GM19035 (cell line): ENCODE data around the gene PSMD11.
A peak's percentile ranks its signal among the peaks of the same experiment; 100 is the strongest.
"Not testable (repeated sequence)": the region's sequence is repeated elsewhere in the genome, so short reads cannot be mapped to it uniquely, and the experiment has no call there.

Experiments used
- ATAC-seq: cut with Tn5 transposase; IDR thresholded peaks from one replicate; pipeline ENCODE4 v1.9.1; 2021; ENCODE audit not compliant: unreplicated experiment

PSMD11 gene

GRCh38 chr17:32510466-32510865 lies 66.2 kb downstream of the PSMD11 start:
- ATAC-seq = no peak

- ATAC-seq = no peak
These were observed 68.0 kb downstream of the PSMD11 start for GRCh38 chr17:32512328-32512727.

- no peak for ATAC-seq
These were observed 69.3 kb downstream of the PSMD11 start for GRCh38 chr17:32513579-32513978.

- ATAC-seq = no peak
These were observed 70.3 kb downstream of the PSMD11 start for GRCh38 chr17:32514606-32515005.

DNA sequence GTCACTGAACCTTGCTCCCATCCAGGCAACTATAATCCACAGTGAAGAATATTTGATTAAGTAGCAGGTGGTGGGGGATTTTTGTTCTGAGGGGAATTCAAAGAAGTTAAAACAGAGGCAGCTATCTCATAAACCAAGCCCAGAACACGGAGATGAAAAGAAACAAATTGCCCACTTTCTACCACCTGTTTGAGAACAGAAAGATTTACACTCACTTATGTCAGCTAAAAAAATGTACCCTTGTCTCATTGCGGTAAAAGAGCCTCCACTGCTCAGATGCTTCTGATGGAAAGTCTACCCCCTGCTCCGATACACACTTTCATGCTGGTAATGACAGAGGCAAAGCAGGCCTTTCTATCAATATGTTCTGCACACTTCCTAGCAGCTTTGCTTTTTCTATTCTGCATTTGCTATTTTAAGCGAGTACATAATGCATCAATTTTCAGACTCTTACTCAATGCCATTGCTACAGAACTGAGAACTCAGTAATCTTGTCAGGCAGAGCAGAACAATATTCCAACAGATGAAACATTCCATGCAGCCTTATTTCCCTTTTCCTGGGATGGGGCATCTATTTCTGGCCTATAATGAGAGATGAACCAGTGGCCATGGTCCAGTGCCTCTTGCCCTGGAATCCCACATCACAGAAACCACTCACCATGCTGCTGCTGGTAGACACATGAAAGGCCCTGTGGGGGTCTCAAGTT lies 71.5 kb downstream of the PSMD11 start:
- ATAC-seq = no peak

DNA sequence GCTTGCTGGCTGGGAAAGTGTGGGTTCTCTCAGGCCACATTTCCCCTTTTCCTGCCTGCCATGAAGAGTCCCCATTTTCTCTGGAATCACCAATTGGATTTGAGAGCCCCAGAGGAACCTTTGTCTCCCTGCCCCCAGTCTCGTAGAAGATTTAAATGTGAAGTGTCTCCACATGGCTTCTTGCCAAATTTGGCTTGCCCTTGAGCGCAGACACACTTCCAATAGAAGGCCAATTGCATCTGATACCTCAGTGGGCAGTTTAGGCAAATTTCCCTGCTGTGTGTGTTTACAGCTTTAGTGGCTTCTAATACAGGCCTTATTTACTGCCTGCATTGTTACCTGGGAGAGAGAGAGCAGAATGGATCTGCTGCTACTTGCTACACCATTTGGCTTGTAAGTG lies 72.1 kb downstream of the PSMD11 start:
- ATAC-seq = no peak

DNA sequence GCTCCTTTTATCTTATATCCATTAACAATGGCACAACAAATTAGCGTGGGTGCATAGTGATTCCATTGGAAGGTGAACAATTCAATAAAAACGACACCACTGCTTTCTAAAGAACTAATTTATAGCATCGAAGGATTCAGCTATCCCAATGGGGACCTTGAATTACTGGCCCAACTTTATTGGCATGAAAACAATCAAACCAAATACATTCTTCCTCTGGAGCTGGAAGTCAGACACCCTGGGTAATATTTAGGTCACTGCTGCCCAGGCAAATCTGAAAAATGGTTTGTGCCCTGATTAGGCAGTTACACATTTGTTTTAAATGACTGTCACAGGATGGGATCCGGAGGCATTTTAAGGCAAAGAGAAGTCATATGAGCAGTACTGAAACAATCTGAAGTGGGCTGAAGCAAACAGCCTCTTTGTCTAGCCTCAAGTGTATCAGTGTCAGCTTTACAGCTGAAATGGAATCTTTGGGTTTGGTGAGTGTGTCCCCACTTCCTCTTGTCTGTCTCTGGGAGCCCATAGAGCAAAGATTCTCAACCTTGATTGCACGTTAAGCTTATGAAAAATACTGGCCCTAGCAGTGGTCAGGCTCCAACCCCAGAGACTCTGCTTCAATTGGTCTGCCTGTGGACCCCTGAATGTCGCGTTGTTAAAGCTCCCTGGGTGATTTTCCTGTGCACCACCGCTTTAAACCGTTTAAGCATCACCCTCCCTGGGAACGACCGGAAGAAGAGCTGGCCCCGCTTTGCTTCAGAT lies 72.8 kb downstream of the PSMD11 start:
- ATAC-seq = no peak

- ATAC-seq = no peak
These were observed 73.7 kb downstream of the PSMD11 start for GRCh38 chr17:32517982-32518381.

- no peak for ATAC-seq
These were observed 74.4 kb downstream of the PSMD11 start for GRCh38 chr17:32518646-32519227.

DNA sequence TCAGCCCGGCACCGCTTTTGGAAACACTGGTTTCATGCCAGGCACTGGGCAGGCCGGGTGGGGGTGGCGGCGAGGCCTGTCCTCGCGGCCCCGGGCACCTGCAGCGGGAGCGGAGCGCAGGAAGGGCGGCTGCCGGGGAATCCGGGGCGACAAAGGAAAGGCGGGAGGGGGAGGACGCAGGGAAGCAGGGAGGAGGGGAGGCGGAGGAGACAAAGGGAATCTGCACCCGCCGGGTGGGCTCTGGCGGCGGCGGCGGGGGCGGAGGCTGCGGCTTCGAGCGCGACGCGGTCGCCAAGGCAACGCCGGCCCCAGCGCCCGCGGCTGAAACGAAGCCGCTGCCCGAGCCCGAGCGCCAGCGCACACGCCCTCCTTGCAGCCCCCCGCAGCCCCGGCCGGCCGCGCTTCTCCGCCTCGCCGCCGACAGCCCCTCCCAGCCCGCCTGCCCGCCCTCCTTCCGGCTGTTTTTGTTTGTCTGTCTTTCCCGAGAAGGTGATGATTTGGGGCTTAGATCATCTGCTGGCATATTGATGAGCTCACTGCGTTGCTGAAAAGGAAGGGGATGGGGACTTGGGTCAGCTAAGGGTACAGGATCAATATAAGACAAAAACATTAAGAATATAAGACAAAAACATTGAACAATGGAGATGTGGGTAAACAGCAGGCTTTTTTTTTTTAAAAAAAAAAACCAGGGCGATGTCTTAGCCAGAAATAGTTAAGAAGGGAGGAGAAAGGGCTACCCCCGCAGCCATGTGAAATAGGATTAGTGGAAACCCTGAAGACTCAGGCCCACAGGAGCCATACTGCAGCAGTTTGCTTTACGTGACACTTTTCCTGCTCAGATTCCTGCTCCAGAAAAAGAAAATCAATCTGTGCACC lies 75.2 kb downstream of the PSMD11 start:
- no peak for ATAC-seq

DNA sequence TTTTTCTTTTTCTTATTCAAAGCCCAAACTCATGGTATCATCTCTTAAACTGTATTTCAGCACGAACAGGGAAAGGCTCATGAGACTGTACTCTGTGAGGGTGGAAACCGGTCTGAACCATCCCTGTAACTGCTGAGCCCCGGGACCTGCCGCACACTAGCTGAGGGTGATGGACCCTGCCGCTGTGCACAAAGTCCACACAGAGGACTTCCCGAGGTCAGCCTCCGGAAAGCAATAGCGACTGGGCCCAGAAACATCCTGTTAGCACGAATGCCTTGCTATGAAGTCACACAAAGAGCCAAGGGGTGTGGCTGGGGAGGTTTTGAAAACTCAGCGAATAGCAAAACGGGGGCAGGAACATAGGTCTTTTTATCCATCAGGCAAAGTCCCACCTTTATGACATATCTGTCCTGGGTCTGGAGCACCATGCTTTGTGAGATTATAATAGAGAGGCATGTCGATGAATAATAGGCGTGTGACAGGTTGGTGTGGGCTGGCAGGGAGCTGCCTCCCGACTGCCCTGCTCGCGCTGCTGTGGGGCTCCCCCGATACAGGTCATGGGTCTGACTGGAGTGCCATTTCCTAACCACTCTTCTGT lies 75.9 kb downstream of the PSMD11 start:
- no peak for ATAC-seq

DNA sequence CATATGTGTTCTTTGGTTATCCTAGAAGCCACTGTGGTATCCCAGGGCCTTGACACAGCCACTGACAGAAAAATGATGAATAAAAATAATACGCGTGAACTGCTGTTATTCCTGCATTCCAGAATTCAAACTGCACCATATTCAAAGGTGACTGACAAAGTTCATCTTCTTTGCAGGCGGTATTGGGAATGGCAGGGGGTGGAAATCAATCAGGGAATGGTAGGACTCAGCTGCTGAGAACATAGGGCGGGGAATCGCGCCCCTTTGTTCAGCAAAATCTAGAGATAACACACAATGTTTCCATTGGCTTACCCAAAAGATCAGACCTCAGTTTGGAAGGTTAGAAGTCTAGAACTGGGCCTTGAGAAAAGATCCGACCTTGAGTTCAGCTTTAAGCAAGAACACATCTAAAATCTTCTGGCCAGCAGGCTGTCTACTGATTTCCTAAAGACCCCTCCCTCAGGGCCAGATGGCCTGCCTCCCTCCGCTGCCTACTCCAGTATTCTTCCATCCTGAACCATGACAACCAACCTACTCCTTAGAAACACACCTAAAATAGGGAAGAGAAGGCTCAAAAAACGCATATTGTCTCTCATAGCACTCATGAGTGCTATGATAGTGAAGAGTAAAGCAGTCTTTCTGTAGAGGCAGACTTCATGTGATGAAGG lies 76.6 kb downstream of the PSMD11 start:
- no peak for ATAC-seq

- ATAC-seq = peak; percentile 61
These were observed 78.8 kb downstream of the PSMD11 start for GRCh38 chr17:32523017-32523680.

GRCh38 chr17:32523827-32524552 lies 79.7 kb downstream of the PSMD11 start:
- ATAC-seq = peak; percentile 46

DNA sequence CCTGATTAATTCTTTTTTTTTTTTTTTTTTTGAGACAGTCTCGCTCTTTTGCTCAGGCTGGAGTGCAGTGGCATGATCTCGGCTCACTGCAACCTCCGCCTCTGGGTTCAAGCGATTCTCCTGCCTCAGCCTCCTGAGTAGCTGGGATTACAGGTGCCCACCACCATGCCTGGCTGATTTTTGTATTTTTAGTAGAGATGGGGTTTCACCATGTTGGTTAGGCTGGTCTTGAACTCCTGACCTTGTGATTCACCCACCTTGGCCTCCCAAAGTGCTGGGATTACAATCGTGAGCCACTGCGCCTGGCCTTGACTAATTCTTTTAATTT lies 80.2 kb downstream of the PSMD11 start:
- not testable (repeated sequence) for ATAC-seq

DNA sequence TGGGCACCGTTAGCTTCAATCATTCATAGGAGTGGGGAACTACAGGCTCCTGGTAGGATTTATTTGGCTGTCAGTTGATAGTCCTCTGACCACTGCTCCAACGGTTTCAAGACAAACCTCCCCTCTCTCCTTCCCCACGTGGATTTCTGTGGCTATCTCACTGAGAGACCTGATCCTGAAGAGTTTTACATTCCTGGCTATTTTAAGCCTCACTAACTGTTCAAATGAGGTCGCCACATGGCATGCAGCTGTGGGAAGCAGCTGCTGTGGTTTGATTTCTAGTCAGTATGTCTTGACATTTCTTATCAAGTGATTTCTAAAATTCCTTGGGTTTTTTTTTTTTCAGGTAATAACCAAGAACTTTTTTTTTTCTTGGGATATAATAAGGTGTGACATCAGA lies 80.8 kb downstream of the PSMD11 start:
- no peak for ATAC-seq

GRCh38 chr17:32527146-32527545 lies 82.8 kb downstream of the PSMD11 start:
- ATAC-seq = no peak

DNA sequence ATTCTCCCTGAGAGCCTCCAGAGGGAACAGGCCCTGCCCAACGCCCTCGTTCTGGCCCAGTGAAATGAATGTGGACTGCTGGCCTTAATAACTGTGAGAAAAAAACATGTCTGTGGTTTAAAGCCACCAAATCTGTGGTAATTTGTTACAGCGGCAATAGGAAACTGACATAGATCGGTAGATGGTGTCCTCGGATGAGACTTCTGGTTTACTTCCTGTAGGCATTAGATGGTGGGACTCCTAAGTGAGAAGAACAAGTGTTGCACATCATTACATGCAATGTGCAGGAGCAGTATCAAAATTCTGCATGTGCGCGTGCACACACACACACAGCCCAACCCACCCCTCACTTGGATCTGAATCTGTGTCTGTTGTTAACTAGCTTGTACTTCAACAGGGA lies 84.5 kb downstream of the PSMD11 start:
- no peak for ATAC-seq

- no peak for ATAC-seq
These were observed 85.3 kb downstream of the PSMD11 start for GRCh38 chr17:32529604-32530003.
